ENCODE measurements around the gene GGT5.

- no peak for TF ChIP-seq CTCF (conservative IDR thresholded peaks at IDR 0.05 in 1 of 2, IDR thresholded peaks at IDR 0.05 in 1 of 2; ENCODE audit: low read depth in 1 of 2, low read length in 2 of 2)
- no peak for TF ChIP-seq EZH2 (IDR thresholded peaks at IDR 0.05; ENCODE audit: low read length, missing control alignments)
Measured at GRCh38 chr22:24282401-24282800, 37.5 kb upstream of the GGT5 start.

All from fibroblast of lung (primary cell).